Muscle layer of colon (tissue), 2 donors: ENCODE measurements around the gene CLEC16A.

Experiments used
- H3K27ac ChIP-seq: one replicate; pipeline ENCODE4 v1.7.0; 2013; ENCODE audit warnings: low read depth, mild to moderate bottlenecking, low read length, moderate library complexity
- H3K27me3 ChIP-seq, 2 donors: one replicate each; pipeline ENCODE4 v1.7.0; 2013; ENCODE audit warnings: low read length in 2 of 2, mild to moderate bottlenecking in 2 of 2; ENCODE audit not compliant: insufficient read depth in 2 of 2, control insufficient read depth in 1 of 2
- H3K36me3 ChIP-seq: one replicate; pipeline ENCODE4 v1.7.0; 2013; ENCODE audit warnings: mild to moderate bottlenecking, low read length; ENCODE audit not compliant: insufficient read depth
- H3K4me1 ChIP-seq: one replicate; pipeline ENCODE4 v1.7.0; 2013; ENCODE audit warnings: mild to moderate bottlenecking, low read length; ENCODE audit not compliant: insufficient read depth
- H3K4me3 ChIP-seq, 2 donors: one replicate each; pipeline ENCODE4 v1.7.0; 2013; ENCODE audit warnings: low read length in 2 of 2, low read depth in 1 of 2, mild to moderate bottlenecking in 1 of 2, moderate library complexity in 1 of 2
- H3K9ac ChIP-seq: one replicate; pipeline ENCODE4 v1.7.0; 2013; ENCODE audit warnings: low read length
- H3K9me3 ChIP-seq: one replicate; pipeline ENCODE4 v1.7.0; 2013; ENCODE audit warnings: mild to moderate bottlenecking, low read length
- donor health status: abdominal sarcoma.
- donor health status: Adenocarcinoma of cecum.

Gene CLEC16A

DNA sequence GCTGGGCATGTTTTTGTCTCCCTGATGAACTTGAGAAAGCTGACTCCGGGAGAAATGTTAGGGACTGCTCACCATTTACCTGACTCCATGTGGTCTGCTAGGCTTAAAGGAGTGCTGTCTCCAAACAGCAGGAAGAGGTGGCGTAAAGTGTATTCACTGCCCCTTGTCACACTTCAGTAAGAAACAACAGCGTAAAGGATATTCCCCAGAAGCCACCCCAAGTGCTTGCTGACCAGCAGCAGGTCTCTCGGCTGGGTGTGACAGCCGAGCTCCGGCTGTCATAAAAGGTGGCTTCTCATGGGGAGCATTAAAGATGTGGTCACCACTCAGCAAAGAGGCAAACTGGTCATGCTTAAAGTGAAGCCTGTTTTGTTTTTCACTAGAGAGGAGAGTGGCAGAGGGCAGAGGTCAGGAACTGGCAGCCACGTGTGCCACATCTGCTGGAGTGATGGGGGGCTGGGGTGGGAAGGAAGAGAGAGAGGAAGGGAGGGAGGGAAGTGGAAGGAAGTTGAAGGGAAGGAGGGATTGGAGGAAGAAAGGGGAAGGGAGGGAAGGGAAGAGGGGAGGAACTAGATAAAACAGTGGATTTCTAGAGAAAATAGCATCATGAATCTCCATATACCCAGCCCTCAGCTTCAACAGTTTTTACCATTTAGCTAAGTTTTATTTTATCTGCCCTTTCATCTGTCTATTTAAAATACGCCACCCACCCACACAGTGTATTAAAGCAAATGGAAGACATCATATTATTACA is 119.3 kb downstream of the CLEC16A start:
- Histone ChIP-seq H3K9ac (no peak overlapping the region), H3K36me3 (peaks cover 21% of the 10 kb centered on the region), H3K4me3 (no peak overlapping the region), H3K27me3 (no peaks in the 10 kb centered on the region), H3K4me1 (no peaks in the 10 kb centered on the region), H3K27ac (no peak overlapping the region), H3K9me3 (no peaks in the 10 kb centered on the region)

- H3K36me3 ChIP-seq: peaks cover 21% of the 10 kb centered on the region
- no peak overlapping the region for H3K4me3 ChIP-seq
- no peak overlapping the region for H3K27ac ChIP-seq
- H3K4me1 ChIP-seq: no peaks in the 10 kb centered on the region
- no peaks in the 10 kb centered on the region for H3K27me3 ChIP-seq
- H3K9ac ChIP-seq: no peak overlapping the region
- no peaks in the 10 kb centered on the region for H3K9me3 ChIP-seq
Measured at GRCh38 chr16:11064202-11064540, 119.8 kb downstream of the CLEC16A start.

DNA sequence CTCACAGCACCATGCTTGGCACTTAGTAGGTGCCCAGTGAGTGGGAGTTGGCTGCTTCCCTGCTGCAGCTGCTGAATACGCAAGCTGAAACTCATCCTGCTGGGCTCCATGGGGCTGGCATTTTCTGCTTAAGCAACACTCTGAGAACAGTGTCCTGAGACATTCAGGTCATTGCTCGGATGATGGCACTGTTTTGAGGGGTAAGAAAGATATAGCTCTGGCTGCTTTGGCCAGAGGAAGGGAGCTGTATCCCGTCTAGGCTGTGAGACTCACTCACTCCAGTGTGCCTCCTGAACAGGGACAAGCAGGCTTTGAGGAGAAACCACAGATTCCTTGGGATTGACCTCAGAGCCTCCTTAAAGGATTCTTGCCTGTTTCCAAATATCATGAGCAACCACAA is 120.5 kb downstream of the CLEC16A start:
- Histone ChIP-seq H3K9me3 (no peaks in the 10 kb centered on the region), H3K9ac (no peak overlapping the region), H3K36me3 (peaks cover 21% of the 10 kb centered on the region), H3K4me3 (no peak overlapping the region), H3K4me1 (no peaks in the 10 kb centered on the region), H3K27ac (no peak overlapping the region), H3K27me3 (no peaks in the 10 kb centered on the region)

DNA sequence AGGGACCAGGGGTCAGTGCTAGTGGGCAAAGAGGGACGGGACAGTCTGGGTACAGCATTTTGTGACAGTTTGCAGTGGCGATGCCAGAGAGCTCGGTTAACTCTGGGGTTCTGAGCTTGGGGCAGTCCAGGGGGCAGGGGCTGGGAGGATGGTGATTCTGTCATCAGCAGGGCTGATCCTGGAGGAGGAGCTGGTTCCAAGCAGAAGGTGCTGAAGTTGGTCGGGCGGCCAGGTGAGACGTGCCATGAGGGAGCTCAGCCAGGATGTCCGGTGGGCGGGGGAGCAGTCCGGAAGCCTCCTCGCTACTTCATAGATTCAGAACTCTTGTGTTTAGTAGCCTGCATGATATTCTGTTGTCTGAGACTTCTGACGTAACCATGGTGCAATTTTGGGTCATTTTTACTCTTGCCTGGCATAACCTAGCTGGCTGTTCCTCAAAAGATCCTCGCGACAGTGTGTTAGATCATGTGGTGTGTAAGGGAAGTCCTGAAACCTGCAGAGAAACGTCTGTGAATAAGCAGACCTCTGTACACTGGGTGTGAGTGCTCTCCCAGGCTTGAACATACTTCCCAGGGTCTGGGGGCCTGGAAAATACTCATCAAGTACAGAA is 122.0 kb downstream of the CLEC16A start:
- H3K36me3 ChIP-seq: peaks cover 14% of the 10 kb centered on the region

DNA sequence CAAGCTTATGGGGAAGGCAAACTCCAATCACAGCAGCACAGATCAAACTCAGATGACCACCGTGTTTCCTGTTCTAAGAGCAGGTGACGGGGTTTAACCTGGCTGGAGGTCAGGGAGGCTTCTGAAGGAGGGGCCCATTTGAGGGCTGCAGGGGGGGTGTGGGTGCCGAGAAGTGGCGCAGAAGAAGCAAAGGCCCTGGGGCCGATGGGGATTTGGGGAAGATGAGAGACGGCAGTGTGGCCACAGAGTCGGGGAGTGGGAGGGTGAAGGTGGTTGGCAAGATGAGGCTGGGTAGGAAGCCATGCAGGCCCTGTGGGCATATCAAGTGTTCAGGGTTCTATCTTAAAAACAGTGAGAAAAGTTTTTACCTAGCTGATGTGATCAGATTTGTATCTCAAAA is 122.9 kb downstream of the CLEC16A start:
- Histone ChIP-seq H3K9ac (no peak overlapping the region), H3K4me3 (no peak overlapping the region), H3K27me3 (no peaks in the 10 kb centered on the region), H3K27ac (no peak overlapping the region), H3K9me3 (no peaks in the 10 kb centered on the region), H3K4me1 (no peaks in the 10 kb centered on the region), H3K36me3 (peaks cover 8% of the 10 kb centered on the region)

More for the DNA sequence above, 122.0 kb downstream of the CLEC16A start:
- Histone ChIP-seq H3K4me1 (no peaks in the 10 kb centered on the region), H3K9ac (no peak overlapping the region), H3K9me3 (no peaks in the 10 kb centered on the region), H3K27ac (no peak overlapping the region), H3K27me3 (no peaks in the 10 kb centered on the region), H3K4me3 (no peak overlapping the region)

- H3K9me3 ChIP-seq: no peaks in the 10 kb centered on the region
- H3K27me3 ChIP-seq: no peaks in the 10 kb centered on the region
- no peaks in the 10 kb centered on the region for H3K4me1 ChIP-seq
- no peak overlapping the region for H3K27ac ChIP-seq
- H3K36me3 ChIP-seq: peaks cover 8% of the 10 kb centered on the region
- H3K9ac ChIP-seq: no peak overlapping the region
- H3K4me3 ChIP-seq: no peak overlapping the region
Measured at GRCh38 chr16:11067697-11068141, 123.4 kb downstream of the CLEC16A start.

DNA sequence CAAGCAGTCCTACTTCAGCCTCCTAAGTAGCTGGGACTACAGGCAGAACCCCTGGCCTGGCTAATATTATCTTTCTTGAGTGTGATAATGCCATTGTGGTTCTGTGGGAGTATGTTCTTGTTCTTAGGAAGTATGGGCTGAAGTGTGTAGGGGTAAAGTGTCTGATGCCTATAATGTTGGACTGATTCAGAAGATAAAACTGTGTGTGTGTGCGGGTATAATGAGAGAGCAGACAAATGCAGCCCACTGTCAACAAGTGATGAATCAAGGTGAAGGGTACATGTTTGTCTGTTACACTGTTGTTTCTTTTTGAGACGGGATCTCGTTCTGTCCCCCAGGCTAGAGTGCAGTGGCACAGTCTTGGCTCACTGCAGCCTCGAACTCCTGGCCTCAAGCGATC is 127.5 kb downstream of the CLEC16A start:
- Histone ChIP-seq H3K9me3 (no peaks in the 10 kb centered on the region), H3K36me3 (no peaks in the 10 kb centered on the region), H3K4me3 (no peak overlapping the region), H3K4me1 (peaks cover 19% of the 10 kb centered on the region), H3K27me3 (no peaks in the 10 kb centered on the region), H3K27ac (no peak overlapping the region), H3K9ac (no peak overlapping the region)

DNA sequence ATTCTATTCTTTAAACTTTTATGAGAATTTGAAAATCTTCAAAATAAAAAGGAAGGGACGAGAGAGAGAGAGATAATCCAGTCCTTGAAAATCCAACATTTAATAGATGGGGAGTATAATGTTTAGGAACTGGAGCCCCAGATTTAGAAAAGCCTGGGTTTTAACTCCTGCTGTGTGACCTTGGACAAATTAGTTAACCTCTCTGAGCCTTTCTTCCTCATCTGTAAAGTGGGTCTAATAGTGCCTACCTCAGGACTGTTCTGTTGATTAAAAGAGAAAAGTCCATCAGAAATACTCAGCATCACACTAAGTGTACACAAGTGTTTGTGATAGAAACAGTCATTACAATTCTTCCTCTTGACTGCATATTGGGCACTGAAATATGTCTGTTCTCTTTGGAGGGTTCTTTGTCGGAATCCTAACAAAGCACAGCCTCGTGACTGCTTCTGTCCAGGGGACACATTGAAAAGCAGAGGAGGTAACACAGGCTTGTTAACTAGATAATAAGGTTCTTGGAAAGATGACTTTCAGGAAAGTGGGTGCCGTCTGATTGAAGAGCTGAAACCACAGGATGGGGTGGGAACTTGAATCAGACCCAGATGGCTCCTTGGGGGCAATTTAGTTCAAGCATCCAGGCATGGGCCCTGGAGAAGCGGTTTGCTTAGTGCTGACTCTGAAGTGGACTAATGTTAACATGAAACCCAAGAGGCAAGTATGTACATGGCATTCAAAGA is 128.2 kb downstream of the CLEC16A start:
- no peak overlapping the region for H3K27ac ChIP-seq
- H3K4me3 ChIP-seq: no peak overlapping the region
- no peaks in the 10 kb centered on the region for H3K27me3 ChIP-seq
- H3K4me1 ChIP-seq: peaks cover 27% of the 10 kb centered on the region
- no peaks in the 10 kb centered on the region for H3K9me3 ChIP-seq
- H3K36me3 ChIP-seq: no peaks in the 10 kb centered on the region
- H3K9ac ChIP-seq: no peak overlapping the region

DNA sequence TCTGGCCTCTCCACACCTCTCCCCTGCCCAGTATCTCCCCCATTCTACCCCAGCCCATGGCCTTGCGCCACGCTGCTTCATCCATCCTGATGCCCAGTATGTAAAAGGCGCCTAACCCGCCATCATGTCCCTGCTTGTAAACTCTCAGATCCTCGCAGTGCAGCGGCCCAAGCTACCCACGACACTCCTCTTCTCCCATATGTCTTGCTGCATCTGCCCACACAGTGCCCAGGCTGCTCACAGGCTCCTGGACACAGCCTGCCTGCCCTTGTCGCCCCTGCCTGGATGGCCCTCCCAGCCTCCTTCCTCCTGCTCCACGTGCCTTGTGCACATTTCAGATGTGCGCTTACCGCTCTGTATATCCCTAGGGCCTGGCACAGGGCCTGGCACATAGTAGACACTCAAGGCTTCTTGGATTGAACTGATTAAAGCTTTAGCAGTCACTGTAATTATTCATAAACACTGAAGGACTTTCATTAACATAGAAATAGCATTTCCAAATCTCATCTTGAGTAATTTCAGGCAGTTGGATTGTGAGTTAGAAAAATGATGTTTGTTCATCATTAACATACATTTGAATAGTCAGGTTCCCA is 129.1 kb downstream of the CLEC16A start:
- Histone ChIP-seq H3K9ac (no peak overlapping the region), H3K4me3 (no peak overlapping the region), H3K4me1 (peaks cover 36% of the 10 kb centered on the region), H3K9me3 (no peaks in the 10 kb centered on the region), H3K27me3 (no peaks in the 10 kb centered on the region), H3K36me3 (no peaks in the 10 kb centered on the region), H3K27ac (no peak overlapping the region)

DNA sequence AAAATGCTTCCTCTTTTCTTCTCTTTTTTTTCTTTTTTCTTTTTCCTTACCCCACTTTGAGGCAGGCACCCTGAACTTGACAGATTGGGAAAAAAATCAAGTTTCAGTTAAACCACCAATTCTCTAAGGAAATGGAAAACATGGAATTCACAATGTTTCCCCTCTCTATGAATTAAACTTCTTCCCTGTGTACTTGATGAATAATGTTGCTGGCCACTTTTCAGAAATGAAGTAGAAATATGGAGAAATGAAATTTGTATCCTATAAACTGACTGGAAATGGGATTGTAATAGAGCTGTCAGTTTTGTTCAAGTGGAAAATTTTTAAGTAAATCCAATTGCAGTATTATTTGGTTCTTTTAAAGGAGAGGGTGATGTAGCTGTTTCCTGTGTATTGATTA is 129.8 kb downstream of the CLEC16A start:
- Histone ChIP-seq H3K4me3 (no peak overlapping the region), H3K36me3 (no peaks in the 10 kb centered on the region), H3K9me3 (no peaks in the 10 kb centered on the region), H3K27me3 (no peaks in the 10 kb centered on the region), H3K4me1 (peaks cover 42% of the 10 kb centered on the region), H3K27ac (no peak overlapping the region), H3K9ac (no peak overlapping the region)

DNA sequence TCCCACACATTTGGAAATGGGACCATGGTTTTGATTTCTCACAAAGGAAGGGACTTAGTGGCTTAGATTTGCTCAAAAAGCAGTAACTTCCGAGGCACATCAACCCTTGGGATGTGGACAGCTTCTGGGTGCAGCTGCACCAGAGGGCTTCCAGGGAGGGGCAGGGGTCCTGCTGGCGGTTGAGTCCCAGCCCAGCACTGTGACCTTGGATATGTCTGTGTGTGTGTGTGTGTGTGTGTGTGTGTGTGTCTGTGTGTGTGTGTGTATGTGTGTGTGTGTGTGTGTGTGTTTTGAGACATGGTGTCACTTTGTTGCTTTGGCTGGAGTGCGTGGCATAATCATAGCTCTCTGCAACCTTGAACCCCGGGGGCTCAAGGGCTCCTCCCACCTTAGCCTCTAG is 130.8 kb downstream of the CLEC16A start:
- no peak overlapping the region for H3K9ac ChIP-seq
- no peak overlapping the region for H3K27ac ChIP-seq
- no peaks in the 10 kb centered on the region for H3K36me3 ChIP-seq
- H3K27me3 ChIP-seq: no peaks in the 10 kb centered on the region
- H3K9me3 ChIP-seq: no peaks in the 10 kb centered on the region
- H3K4me1 ChIP-seq: peaks cover 52% of the 10 kb centered on the region
- H3K4me3 ChIP-seq: no peak overlapping the region
